ENCODE data around the gene ANKRD2.

DNA sequence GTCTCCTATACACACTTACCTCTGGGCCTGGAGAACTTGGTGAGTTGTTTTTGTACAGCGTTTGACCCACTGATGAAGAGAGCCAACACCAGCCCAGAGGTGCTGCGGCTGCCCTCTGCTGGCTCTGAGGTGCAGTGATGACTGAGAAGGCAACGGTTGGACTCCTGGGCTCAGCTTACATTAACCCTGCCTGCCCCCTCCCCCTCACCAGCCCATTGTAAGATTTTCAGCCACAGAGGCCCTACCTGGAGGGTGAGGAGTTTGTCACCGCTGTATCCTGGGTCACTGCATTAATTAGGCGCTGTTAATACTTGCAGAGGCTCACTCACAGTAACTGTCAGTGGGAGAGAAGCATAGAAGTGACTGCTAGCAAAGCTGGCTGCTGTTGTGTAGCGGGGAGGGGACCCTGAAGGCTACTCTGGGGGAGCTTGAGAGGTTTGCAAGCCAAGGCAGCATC lies 19.0 kb upstream of the ANKRD2 start:
- no peak for TF ChIP-seq ARNT (IDR thresholded peaks at IDR 0.05)
- no peak for TF ChIP-seq SP1 (IDR thresholded peaks at IDR 0.05)
- TF ChIP-seq SUZ12 (IDR thresholded peaks at IDR 0.05), result no peak
- TF ChIP-seq FOXA1 (IDR thresholded peaks at IDR 0.05), result no peak
- no peak for TF ChIP-seq CTBP1 (IDR thresholded peaks at IDR 0.05; ENCODE audit: borderline replicate concordance)
- no peak for TF ChIP-seq BHLHE40 (IDR thresholded peaks at IDR 0.05; ENCODE audit: borderline replicate concordance)
- TF ChIP-seq ELF4 (IDR thresholded peaks at IDR 0.05), result no peak
- no peak for TF ChIP-seq PKNOX1 (IDR thresholded peaks at IDR 0.05)
- TF ChIP-seq FOXK2 (IDR thresholded peaks at IDR 0.05), result no peak
